Panc1 (cell line): ENCODE results near the gene LRMDA.

Experiments used
- POLR2AphosphoS5 ChIP-seq: IDR thresholded peaks from 2 replicates; pipeline ENCODE4 v1.6.1; 2012; ENCODE audit warnings: mild to moderate bottlenecking, low read depth, low read length, moderate library complexity
- TF ChIP-seq, protein P1 (sequence below): fragments of 450-650 bp; IDR thresholded peaks from 2 replicates; pipeline ENCODE4 v1.5.1; 2017; ENCODE audit warnings: mild to moderate bottlenecking

- TF ChIP-seq POLR2AphosphoS5, result no peak
- TF ChIP-seq, protein P1, sequence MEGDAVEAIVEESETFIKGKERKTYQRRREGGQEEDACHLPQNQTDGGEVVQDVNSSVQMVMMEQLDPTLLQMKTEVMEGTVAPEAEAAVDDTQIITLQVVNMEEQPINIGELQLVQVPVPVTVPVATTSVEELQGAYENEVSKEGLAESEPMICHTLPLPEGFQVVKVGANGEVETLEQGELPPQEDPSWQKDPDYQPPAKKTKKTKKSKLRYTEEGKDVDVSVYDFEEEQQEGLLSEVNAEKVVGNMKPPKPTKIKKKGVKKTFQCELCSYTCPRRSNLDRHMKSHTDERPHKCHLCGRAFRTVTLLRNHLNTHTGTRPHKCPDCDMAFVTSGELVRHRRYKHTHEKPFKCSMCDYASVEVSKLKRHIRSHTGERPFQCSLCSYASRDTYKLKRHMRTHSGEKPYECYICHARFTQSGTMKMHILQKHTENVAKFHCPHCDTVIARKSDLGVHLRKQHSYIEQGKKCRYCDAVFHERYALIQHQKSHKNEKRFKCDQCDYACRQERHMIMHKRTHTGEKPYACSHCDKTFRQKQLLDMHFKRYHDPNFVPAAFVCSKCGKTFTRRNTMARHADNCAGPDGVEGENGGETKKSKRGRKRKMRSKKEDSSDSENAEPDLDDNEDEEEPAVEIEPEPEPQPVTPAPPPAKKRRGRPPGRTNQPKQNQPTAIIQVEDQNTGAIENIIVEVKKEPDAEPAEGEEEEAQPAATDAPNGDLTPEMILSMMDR, result no peak
Observed at GRCh38 chr10:75982611-75983369, 551.4 kb downstream of the LRMDA start.
